CD8-positive, alpha-beta memory T cell (primary cell): ENCODE data around the gene BIN1. TPM values are rescaled to one million over a fixed set of nuclear protein-coding genes. Genes with fewer than 3 reads are reported as not detected.
A peak's percentile ranks its signal among the peaks of the same experiment; 100 is the strongest.
"Not testable (repeated sequence)": the region's sequence is repeated elsewhere in the genome, so short reads cannot be mapped to it uniquely, and the experiment has no call there.

Source experiments
- CTCF ChIA-PET: fragments of 350-600 bp; sonication (Branson Sonifier 250); formaldehyde crosslinking; loops from one replicate; lab custom pipeline; 2021; ENCODE audit warnings: antibody characterized with exemption; lab: Charles Lee
- POLR2A ChIA-PET: fragments of 350-600 bp; sonication (Branson Sonifier 250); formaldehyde crosslinking; loops from one replicate; lab custom pipeline; 2021; ENCODE audit warnings: antibody characterized with exemption; lab: Charles Lee
- DNase-seq, 5 donors: peaks; one replicate each; pipeline versions ENCODE4 v3.0.0 to v3.0.0-alpha.2; 2020 to 2022; ENCODE audit warnings: mixed read lengths in 1 of 5
- H3K27ac ChIP-seq: one replicate; pipeline ENCODE4 v1.7.0; 2013; ENCODE audit warnings: low read depth, mild to moderate bottlenecking, low read length, moderate library complexity
- H3K27me3 ChIP-seq: 2 replicates; pipeline ENCODE4 v1.7.0; 2013; ENCODE audit warnings: low read length, mild to moderate bottlenecking; ENCODE audit not compliant: insufficient read depth, poor library complexity, severe bottlenecking
- H3K36me3 ChIP-seq: 2 replicates; pipeline ENCODE4 v1.7.0; 2013; ENCODE audit warnings: mild to moderate bottlenecking, low read length, moderate library complexity; ENCODE audit not compliant: insufficient read depth
- H3K4me1 ChIP-seq: 2 replicates; pipeline ENCODE4 v1.7.0; 2013; ENCODE audit warnings: mild to moderate bottlenecking, low read length, moderate library complexity; ENCODE audit not compliant: insufficient read depth
- H3K4me3 ChIP-seq: 2 replicates; pipeline ENCODE4 v1.7.0; 2013; ENCODE audit warnings: mild to moderate bottlenecking, low read length
- H3K9me3 ChIP-seq: 2 replicates; pipeline ENCODE4 v1.7.0; 2013; ENCODE audit warnings: mild to moderate bottlenecking, low read length
- H3K27ac Mint-ChIP-seq, 8 donors: one replicate each; pipeline ENCODE4 v1.8.0; 2020 to 2021; ENCODE audit warnings: mixed read lengths in 8 of 8, mild to moderate bottlenecking in 6 of 8, inconsistent platforms in 3 of 8, moderate library complexity in 3 of 8
- H3K27me3 Mint-ChIP-seq, 2 donors: one replicate each; pipeline ENCODE4 v1.8.0; 2020 to 2021; ENCODE audit warnings: mixed read lengths in 2 of 2, mild to moderate bottlenecking in 1 of 2, moderate library complexity in 1 of 2
- H3K36me3 Mint-ChIP-seq, 3 donors: one replicate each; pipeline ENCODE4 v1.8.0; 2020 to 2021; ENCODE audit warnings: mixed read lengths in 3 of 3, inconsistent platforms in 1 of 3, mild to moderate bottlenecking in 1 of 3
- H3K4me1 Mint-ChIP-seq, 3 donors: one replicate each; pipeline ENCODE4 v1.8.0; 2020 to 2021; ENCODE audit warnings: mixed read lengths in 3 of 3, inconsistent platforms in 1 of 3, mild to moderate bottlenecking in 1 of 3
- H3K4me3 Mint-ChIP-seq, 7 donors: one replicate each; pipeline ENCODE4 v1.8.0; 2020 to 2021; ENCODE audit warnings: mixed read lengths in 7 of 7, mild to moderate bottlenecking in 6 of 7, moderate library complexity in 4 of 7, inconsistent platforms in 2 of 7
- H3K9me3 Mint-ChIP-seq, 5 donors: one replicate each; pipeline ENCODE4 v1.8.0; 2020 to 2022; ENCODE audit warnings: mixed read lengths in 5 of 5, mild to moderate bottlenecking in 3 of 5, moderate library complexity in 2 of 5, inconsistent platforms in 1 of 5
- polyA plus RNA-seq: library from polyadenylated mRNA; unstranded; fragments of 300-500 nt; fragmentation: Illumina TruSeq; gene quantifications from one replicate; pipeline ENCODE4 v1.2.3, GENCODE V29; 2021
- total RNA-seq, 2 experiments: library from RNA; stranded (reverse); gene quantifications; one replicate each; pipeline ENCODE4 v1.2.3, GENCODE V29; 2021

The BIN1 gene
- total and polyA plus RNA-seq, 3 experiments from 2014 or later: 84.9 to 163 (median 87.3) TPM

- H3K4me1 Mint-ChIP-seq: no peaks in the 10 kb centered on the region
- no peaks in the 10 kb centered on the region for H3K27me3 ChIP-seq
- no peak overlapping the region for H3K27ac Mint-ChIP-seq
- no peaks in the 10 kb centered on the region for H3K36me3 Mint-ChIP-seq
- no peak overlapping the region for H3K4me3 Mint-ChIP-seq
- H3K36me3 ChIP-seq: no peaks in the 10 kb centered on the region
- H3K4me3 ChIP-seq: no peak overlapping the region
- no peaks in the 10 kb centered on the region for H3K4me1 ChIP-seq
- H3K9me3 ChIP-seq: no peaks in the 10 kb centered on the region
- CTCF ChIA-PET: interaction anchor here (1.6 kb wide), 1 partner anchor 18 kb away, joined by 3 read pairs; no protein-coding TSS in a partner anchor
- no peak overlapping the region for H3K27ac ChIP-seq
- no peak for DNase-seq
- peaks cover 5 to 30% of the 10 kb centered on the region in 2 donors for H3K27me3 Mint-ChIP-seq
- peaks cover 0 to 2% (median 0%) of the 10 kb centered on the region in 5 donors for H3K9me3 Mint-ChIP-seq
- POLR2A ChIA-PET: no interaction called here
These were observed 74.3 kb downstream of the BIN1 start for GRCh38 chr2:127032621-127033020.

GRCh38 chr2:127029350-127030051 is 77.5 kb downstream of the BIN1 start:
- peaks cover 0 to 2% (median 0%) of the 10 kb centered on the region in 5 donors for H3K9me3 Mint-ChIP-seq
- CTCF ChIA-PET: no interaction called here
- no peak overlapping the region for H3K4me3 Mint-ChIP-seq
- H3K27me3 ChIP-seq: no peaks in the 10 kb centered on the region
- no peaks in the 10 kb centered on the region for H3K36me3 Mint-ChIP-seq
- no peak overlapping the region for H3K4me3 ChIP-seq
- H3K36me3 ChIP-seq: no peaks in the 10 kb centered on the region
- peaks cover 9 to 11% (median 10%) of the 10 kb centered on the region in 3 donors for H3K4me1 Mint-ChIP-seq
- H3K27ac Mint-ChIP-seq: peak overlapping the region in 1 of 8 donors; percentile 54
- H3K9me3 ChIP-seq: no peaks in the 10 kb centered on the region
- peaks cover 5 to 30% of the 10 kb centered on the region in 2 donors for H3K27me3 Mint-ChIP-seq
- peaks cover 7% of the 10 kb centered on the region for H3K4me1 ChIP-seq
- POLR2A ChIA-PET: no interaction called here
- no peak overlapping the region for H3K27ac ChIP-seq
- no peak for DNase-seq

GRCh38 chr2:127028745-127029144 is 78.2 kb downstream of the BIN1 start:
- H3K4me1 ChIP-seq, H3K9me3 ChIP-seq, H3K9me3 Mint-ChIP-seq, POLR2A ChIA-PET, CTCF ChIA-PET, H3K27ac Mint-ChIP-seq, H3K27me3 ChIP-seq, H3K36me3 Mint-ChIP-seq, H3K36me3 ChIP-seq, H3K27ac ChIP-seq, H3K4me3 ChIP-seq, DNase-seq: not testable (repeated sequence)
- peaks cover 5 to 30% of the 10 kb centered on the region in 2 donors for H3K27me3 Mint-ChIP-seq
- H3K4me3 Mint-ChIP-seq: peak overlapping the region in 1 of 7 donors; percentile 47
- peaks cover 11 to 14% (median 13%) of the 10 kb centered on the region in 3 donors for H3K4me1 Mint-ChIP-seq

- Histone ChIP-seq H3K9me3 (no peaks in the 10 kb centered on the region), H3K4me1 (peaks cover 7% of the 10 kb centered on the region), H3K27ac (no peak overlapping the region), H3K4me3 (no peak overlapping the region), H3K27me3 (no peaks in the 10 kb centered on the region), H3K36me3 (no peaks in the 10 kb centered on the region)
- no peak for DNase-seq
- H3K4me3 Mint-ChIP-seq: no peak overlapping the region
- ChIA-PET POLR2A (no interaction called here), CTCF (no interaction called here)
- peaks cover 4 to 30% of the 10 kb centered on the region in 2 donors for H3K27me3 Mint-ChIP-seq
- peaks cover 2 to 11% (median 3%) of the 10 kb centered on the region in 5 donors for H3K9me3 Mint-ChIP-seq
- H3K36me3 Mint-ChIP-seq: peaks cover 0 to 2% (median 0%) of the 10 kb centered on the region in 3 donors
- H3K4me1 Mint-ChIP-seq: peaks cover 11 to 14% (median 13%) of the 10 kb centered on the region in 3 donors
- H3K27ac Mint-ChIP-seq: no peak overlapping the region
These were observed 79.2 kb downstream of the BIN1 start for GRCh38 chr2:127027715-127028114.

- Histone ChIP-seq H3K4me3 (peak overlapping the region; percentile 80), H3K4me1 (peaks cover 7% of the 10 kb centered on the region), H3K27ac (no peak overlapping the region), H3K36me3 (no peaks in the 10 kb centered on the region), H3K27me3 (no peaks in the 10 kb centered on the region), H3K9me3 (no peaks in the 10 kb centered on the region)
- peak overlapping the region in 6 of 8 donors; percentile 28 to 97 (median 74) for H3K27ac Mint-ChIP-seq
- peak overlapping the region; percentile 65 to 95 (median 88) for H3K4me3 Mint-ChIP-seq
- H3K27me3 Mint-ChIP-seq: peaks cover 1 to 20% of the 10 kb centered on the region in 2 donors
- H3K4me1 Mint-ChIP-seq: peaks cover 11 to 14% (median 13%) of the 10 kb centered on the region in 3 donors
- POLR2A ChIA-PET: no interaction called here
- peaks cover 0 to 2% (median 0%) of the 10 kb centered on the region in 3 donors for H3K36me3 Mint-ChIP-seq
- CTCF ChIA-PET: no interaction called here
- H3K9me3 Mint-ChIP-seq: peaks cover 2 to 11% (median 3%) of the 10 kb centered on the region in 5 donors
- peak; percentile 51 to 84 (median 71) for DNase-seq
These were observed 81.4 kb downstream of the BIN1 start for GRCh38 chr2:127025359-127026166.

GRCh38 chr2:127024769-127025358 is 82.1 kb downstream of the BIN1 start:
- H3K4me3 Mint-ChIP-seq: peak overlapping the region; percentile 24 to 95 (median 83)
- Histone ChIP-seq H3K4me1 (peaks cover 7% of the 10 kb centered on the region), H3K36me3 (no peaks in the 10 kb centered on the region), H3K27me3 (no peaks in the 10 kb centered on the region), H3K27ac (no peak overlapping the region), H3K4me3 (peak overlapping the region; percentile 80), H3K9me3 (no peaks in the 10 kb centered on the region)
- peaks cover 11 to 14% (median 13%) of the 10 kb centered on the region in 3 donors for H3K4me1 Mint-ChIP-seq
- ChIA-PET POLR2A (no interaction called here), CTCF (no interaction called here)
- peaks cover 0 to 2% (median 0%) of the 10 kb centered on the region in 3 donors for H3K36me3 Mint-ChIP-seq
- peak overlapping the region in 2 of 8 donors; percentile 7 to 47 for H3K27ac Mint-ChIP-seq
- DNase-seq: no peak
- H3K27me3 Mint-ChIP-seq: peaks cover 1 to 13% of the 10 kb centered on the region in 2 donors
- H3K9me3 Mint-ChIP-seq: peaks cover 2 to 11% (median 3%) of the 10 kb centered on the region in 5 donors

GRCh38 chr2:127023504-127023903 is 83.5 kb downstream of the BIN1 start:
- peaks cover 0 to 2% (median 0%) of the 10 kb centered on the region in 3 donors for H3K36me3 Mint-ChIP-seq
- Histone ChIP-seq H3K27ac (no peak overlapping the region), H3K27me3 (peaks cover 2% of the 10 kb centered on the region), H3K4me3 (no peak overlapping the region), H3K4me1 (peaks cover 7% of the 10 kb centered on the region), H3K36me3 (no peaks in the 10 kb centered on the region), H3K9me3 (no peaks in the 10 kb centered on the region)
- H3K27me3 Mint-ChIP-seq: peaks cover 2 to 10% of the 10 kb centered on the region in 2 donors
- CTCF ChIA-PET: no interaction called here
- peaks cover 11 to 14% (median 13%) of the 10 kb centered on the region in 3 donors for H3K4me1 Mint-ChIP-seq
- H3K4me3 Mint-ChIP-seq: peak overlapping the region in 1 of 7 donors; percentile 3
- no peak for DNase-seq
- H3K27ac Mint-ChIP-seq: no peak overlapping the region
- peaks cover 2 to 11% (median 3%) of the 10 kb centered on the region in 5 donors for H3K9me3 Mint-ChIP-seq
- POLR2A ChIA-PET: no interaction called here
